Measurements from ENCODE around the gene ITGB1BP1. TPM values are rescaled to one million over a fixed set of nuclear protein-coding genes. Genes with fewer than 3 reads are reported as not detected.

ITGB1BP1 gene, protein sequence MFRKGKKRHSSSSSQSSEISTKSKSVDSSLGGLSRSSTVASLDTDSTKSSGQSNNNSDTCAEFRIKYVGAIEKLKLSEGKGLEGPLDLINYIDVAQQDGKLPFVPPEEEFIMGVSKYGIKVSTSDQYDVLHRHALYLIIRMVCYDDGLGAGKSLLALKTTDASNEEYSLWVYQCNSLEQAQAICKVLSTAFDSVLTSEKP
- total RNA-seq (2021) (32.7 to 44.0 TPM (median 33.8 TPM) in 3 replicates), Bru-seq, nascent RNA (percentile 64 among the genes with signal in this experiment)
- long read RNA-seq, experiment 1, full-length matches to known transcripts, result 32 of 75 reads
- long read RNA-seq, experiment 1, partial matches to known transcripts, result 9 of 75 reads
- long read RNA-seq, experiment 1, other reads (novel, unspliced or antisense), result 34 of 75 reads
- long read RNA-seq, experiment 2, transcript ITGB1BP1-202 (7 exons, 1,963 nt), result major isoform, 13 of 26 reads
- long read RNA-seq, experiment 2, partial matches to known transcripts, result 1 of 26 reads
- long read RNA-seq, experiment 2, other reads (novel, unspliced or antisense), result 7 of 26 reads
- long read RNA-seq, experiment 3, transcript ITGB1BP1-202 (7 exons, 1,963 nt), result major isoform, 32 of 96 reads
- long read RNA-seq, experiment 3, transcript ITGB1BP1-201 (6 exons, 1,772 nt), result minor isoform, 8 of 96 reads
- long read RNA-seq, experiment 3, partial matches to known transcripts, result 1 of 96 reads
- long read RNA-seq, experiment 3, other reads (novel, unspliced or antisense), result 50 of 96 reads

DNA sequence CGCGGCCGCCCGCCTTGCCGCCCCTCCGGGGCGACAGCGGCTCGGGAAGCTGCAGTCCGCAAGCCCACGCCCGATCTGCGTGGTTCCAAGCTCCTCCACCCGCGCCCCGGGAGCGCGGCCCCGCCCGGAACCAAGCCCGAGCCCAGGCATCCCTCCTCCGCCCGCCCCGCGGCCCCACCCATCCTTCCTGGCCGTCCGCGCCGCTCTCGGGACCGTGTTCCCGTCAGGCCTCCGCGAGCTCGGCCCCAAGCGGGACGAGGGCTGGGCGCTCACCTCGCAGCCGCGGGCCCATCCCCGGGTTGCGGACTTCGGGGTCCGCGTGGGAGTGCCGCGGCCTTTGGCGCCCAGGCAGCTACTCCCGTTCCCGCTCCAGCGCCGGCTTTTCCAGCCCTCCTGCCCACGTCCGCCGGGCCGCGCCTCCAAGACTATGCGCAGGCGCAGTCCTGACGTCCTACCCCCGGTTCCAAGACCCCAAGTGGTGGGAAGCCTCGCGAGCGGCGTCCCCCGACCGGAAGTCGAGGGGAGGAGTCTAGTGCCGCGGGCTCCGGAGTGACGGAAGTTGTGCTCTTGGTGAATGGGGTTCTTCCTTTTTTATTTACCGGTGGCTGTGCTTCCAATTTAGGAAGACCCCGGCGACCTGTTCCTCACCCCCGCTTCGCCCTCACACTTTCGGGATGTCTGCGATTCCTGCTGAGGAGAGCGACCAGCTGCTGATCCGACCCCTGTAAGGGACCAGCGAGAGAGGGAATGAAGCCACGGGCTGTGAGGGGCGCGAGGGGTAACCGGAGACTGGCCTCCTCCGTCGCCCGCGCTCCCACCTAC lies at the start of gene ITGB1BP1, which contains the start of gene CPSF3:
Gene ITGB1BP1 (minus strand): TSS at position 429 of the 822 bp plus-strand sequence. CDS start 4,831 bp downstream, outside the sequence.
Gene CPSF3 (plus strand): TSS at position 555 of the 822 bp plus-strand sequence. CDS start 120 bp downstream, at position 675.
- Mint-ChIP-seq H3K9me3 (no peaks in the 10 kb centered on the region), H3K4me3 (peak within 1 kb of the TSS; percentile 91; the same call in 1 of the 2 replicates), H3K27ac (peak within 1 kb of the TSS; percentile 95), H3K27me3 (ENCODE audit: low read depth) (peaks cover 11% of the 10 kb centered on the region; the same call in 1 of the 2 replicates), H3K36me3 (no peaks in the 10 kb centered on the region; the same call in 1 of the 2 replicates), H3K4me1 (peaks cover 9% of the 10 kb centered on the region)
- POLR2A ChIA-PET, result interaction anchor here (0.5 to 1.3 kb wide), 5 partner anchors 22 to 473 kb away, joined by 3 to 5 read pairs (median 3); partner anchors contain the start of gene YWHAQ
- CTCF ChIA-PET, result interaction anchor here (0.9 to 2.3 kb wide), 5 partner anchors 22 to 285 kb away, joined by 3 to 16 read pairs (median 6); no protein-coding TSS in a partner anchor
- DNase-seq (ENCODE audit: low spot score) (peak; percentile 98), ATAC-seq (peak; percentile 91)
- no peak for TF ChIP-seq ZNF423 (CRISPR knock-in tag; IDR thresholded peaks at IDR 0.05)
- TF ChIP-seq, protein P1, sequence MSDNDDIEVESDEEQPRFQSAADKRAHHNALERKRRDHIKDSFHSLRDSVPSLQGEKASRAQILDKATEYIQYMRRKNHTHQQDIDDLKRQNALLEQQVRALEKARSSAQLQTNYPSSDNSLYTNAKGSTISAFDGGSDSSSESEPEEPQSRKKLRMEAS (CRISPR knock-in tag; IDR thresholded peaks at IDR 0.05), result peak; percentile 70
- TF ChIP-seq, protein P2, sequence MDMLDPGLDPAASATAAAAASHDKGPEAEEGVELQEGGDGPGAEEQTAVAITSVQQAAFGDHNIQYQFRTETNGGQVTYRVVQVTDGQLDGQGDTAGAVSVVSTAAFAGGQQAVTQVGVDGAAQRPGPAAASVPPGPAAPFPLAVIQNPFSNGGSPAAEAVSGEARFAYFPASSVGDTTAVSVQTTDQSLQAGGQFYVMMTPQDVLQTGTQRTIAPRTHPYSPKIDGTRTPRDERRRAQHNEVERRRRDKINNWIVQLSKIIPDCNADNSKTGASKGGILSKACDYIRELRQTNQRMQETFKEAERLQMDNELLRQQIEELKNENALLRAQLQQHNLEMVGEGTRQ (CRISPR knock-in tag; IDR thresholded peaks at IDR 0.05), result no peak
- TF ChIP-seq, protein P3, sequence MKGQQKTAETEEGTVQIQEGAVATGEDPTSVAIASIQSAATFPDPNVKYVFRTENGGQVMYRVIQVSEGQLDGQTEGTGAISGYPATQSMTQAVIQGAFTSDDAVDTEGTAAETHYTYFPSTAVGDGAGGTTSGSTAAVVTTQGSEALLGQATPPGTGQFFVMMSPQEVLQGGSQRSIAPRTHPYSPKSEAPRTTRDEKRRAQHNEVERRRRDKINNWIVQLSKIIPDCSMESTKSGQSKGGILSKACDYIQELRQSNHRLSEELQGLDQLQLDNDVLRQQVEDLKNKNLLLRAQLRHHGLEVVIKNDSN (CRISPR knock-in tag; IDR thresholded peaks at IDR 0.05), result 0 out of 2 replicates have a peak, but pooled peaks have one; percentile 36
- TF ChIP-seq, protein P4, sequence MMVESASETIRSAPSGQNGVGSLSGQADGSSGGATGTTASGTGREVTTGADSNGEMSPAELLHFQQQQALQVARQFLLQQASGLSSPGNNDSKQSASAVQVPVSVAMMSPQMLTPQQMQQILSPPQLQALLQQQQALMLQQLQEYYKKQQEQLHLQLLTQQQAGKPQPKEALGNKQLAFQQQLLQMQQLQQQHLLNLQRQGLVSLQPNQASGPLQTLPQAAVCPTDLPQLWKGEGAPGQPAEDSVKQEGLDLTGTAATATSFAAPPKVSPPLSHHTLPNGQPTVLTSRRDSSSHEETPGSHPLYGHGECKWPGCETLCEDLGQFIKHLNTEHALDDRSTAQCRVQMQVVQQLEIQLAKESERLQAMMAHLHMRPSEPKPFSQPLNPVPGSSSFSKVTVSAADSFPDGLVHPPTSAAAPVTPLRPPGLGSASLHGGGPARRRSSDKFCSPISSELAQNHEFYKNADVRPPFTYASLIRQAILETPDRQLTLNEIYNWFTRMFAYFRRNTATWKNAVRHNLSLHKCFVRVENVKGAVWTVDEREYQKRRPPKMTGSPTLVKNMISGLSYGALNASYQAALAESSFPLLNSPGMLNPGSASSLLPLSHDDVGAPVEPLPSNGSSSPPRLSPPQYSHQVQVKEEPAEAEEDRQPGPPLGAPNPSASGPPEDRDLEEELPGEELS (CRISPR knock-in tag; IDR thresholded peaks at IDR 0.05), result peak; percentile 62; the same call in 1 of the 2 replicates
- TF ChIP-seq, protein P5, sequence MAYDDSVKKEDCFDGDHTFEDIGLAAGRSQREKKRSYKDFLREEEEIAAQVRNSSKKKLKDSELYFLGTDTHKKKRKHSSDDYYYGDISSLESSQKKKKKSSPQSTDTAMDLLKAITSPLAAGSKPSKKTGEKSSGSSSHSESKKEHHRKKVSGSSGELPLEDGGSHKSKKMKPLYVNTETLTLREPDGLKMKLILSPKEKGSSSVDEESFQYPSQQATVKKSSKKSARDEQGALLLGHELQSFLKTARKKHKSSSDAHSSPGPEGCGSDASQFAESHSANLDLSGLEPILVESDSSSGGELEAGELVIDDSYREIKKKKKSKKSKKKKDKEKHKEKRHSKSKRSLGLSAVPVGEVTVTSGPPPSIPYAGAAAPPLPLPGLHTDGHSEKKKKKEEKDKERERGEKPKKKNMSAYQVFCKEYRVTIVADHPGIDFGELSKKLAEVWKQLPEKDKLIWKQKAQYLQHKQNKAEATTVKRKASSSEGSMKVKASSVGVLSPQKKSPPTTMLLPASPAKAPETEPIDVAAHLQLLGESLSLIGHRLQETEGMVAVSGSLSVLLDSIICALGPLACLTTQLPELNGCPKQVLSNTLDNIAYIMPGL (CRISPR knock-in tag; IDR thresholded peaks at IDR 0.05), result peak; percentile 31; the same call in 1 of the 2 replicates
- 0 out of 2 replicates have a peak, but pooled peaks have one; percentile 34 for TF ChIP-seq ZBTB21 (CRISPR knock-in tag; IDR thresholded peaks at IDR 0.05; ENCODE audit: borderline replicate concordance)
- TF ChIP-seq TP53 (CRISPR knock-in tag; IDR thresholded peaks at IDR 0.05), result peak; percentile 91; the same call in 1 of the 2 replicates
- peak; percentile 16; the same call in 1 of the 2 replicates for TF ChIP-seq ZNF219 (CRISPR knock-in tag; IDR thresholded peaks at IDR 0.05; ENCODE audit: borderline replicate concordance)
- no peak for TF ChIP-seq ZNF232 (CRISPR knock-in tag; IDR thresholded peaks at IDR 0.05)
- TF ChIP-seq, protein P6, sequence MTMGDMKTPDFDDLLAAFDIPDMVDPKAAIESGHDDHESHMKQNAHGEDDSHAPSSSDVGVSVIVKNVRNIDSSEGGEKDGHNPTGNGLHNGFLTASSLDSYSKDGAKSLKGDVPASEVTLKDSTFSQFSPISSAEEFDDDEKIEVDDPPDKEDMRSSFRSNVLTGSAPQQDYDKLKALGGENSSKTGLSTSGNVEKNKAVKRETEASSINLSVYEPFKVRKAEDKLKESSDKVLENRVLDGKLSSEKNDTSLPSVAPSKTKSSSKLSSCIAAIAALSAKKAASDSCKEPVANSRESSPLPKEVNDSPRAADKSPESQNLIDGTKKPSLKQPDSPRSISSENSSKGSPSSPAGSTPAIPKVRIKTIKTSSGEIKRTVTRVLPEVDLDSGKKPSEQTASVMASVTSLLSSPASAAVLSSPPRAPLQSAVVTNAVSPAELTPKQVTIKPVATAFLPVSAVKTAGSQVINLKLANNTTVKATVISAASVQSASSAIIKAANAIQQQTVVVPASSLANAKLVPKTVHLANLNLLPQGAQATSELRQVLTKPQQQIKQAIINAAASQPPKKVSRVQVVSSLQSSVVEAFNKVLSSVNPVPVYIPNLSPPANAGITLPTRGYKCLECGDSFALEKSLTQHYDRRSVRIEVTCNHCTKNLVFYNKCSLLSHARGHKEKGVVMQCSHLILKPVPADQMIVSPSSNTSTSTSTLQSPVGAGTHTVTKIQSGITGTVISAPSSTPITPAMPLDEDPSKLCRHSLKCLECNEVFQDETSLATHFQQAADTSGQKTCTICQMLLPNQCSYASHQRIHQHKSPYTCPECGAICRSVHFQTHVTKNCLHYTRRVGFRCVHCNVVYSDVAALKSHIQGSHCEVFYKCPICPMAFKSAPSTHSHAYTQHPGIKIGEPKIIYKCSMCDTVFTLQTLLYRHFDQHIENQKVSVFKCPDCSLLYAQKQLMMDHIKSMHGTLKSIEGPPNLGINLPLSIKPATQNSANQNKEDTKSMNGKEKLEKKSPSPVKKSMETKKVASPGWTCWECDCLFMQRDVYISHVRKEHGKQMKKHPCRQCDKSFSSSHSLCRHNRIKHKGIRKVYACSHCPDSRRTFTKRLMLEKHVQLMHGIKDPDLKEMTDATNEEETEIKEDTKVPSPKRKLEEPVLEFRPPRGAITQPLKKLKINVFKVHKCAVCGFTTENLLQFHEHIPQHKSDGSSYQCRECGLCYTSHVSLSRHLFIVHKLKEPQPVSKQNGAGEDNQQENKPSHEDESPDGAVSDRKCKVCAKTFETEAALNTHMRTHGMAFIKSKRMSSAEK (CRISPR knock-in tag; IDR thresholded peaks at IDR 0.05; ENCODE audit: borderline replicate concordance), result no peak
- TF ChIP-seq CREB1 (CRISPR knock-in tag; IDR thresholded peaks at IDR 0.05), result no peak
- TF ChIP-seq, protein P7, sequence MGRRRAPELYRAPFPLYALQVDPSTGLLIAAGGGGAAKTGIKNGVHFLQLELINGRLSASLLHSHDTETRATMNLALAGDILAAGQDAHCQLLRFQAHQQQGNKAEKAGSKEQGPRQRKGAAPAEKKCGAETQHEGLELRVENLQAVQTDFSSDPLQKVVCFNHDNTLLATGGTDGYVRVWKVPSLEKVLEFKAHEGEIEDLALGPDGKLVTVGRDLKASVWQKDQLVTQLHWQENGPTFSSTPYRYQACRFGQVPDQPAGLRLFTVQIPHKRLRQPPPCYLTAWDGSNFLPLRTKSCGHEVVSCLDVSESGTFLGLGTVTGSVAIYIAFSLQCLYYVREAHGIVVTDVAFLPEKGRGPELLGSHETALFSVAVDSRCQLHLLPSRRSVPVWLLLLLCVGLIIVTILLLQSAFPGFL (CRISPR knock-in tag; IDR thresholded peaks at IDR 0.05; ENCODE audit: borderline replicate concordance), result peak; percentile 12; the same call in 1 of the 2 replicates
- TF ChIP-seq TEAD1 (CRISPR knock-in tag; IDR thresholded peaks at IDR 0.05), result peak; percentile 61
- TF ChIP-seq MYBL2 (CRISPR knock-in tag; IDR thresholded peaks at IDR 0.05), result peak; percentile 41
- no peak for TF ChIP-seq NR3C1 (CRISPR knock-in tag; conservative IDR thresholded peaks at IDR 0.05; ENCODE audit: low read depth)
- TF ChIP-seq SOX15 (CRISPR knock-in tag; IDR thresholded peaks at IDR 0.05), result no peak
- TF ChIP-seq ZNF671 (CRISPR knock-in tag; IDR thresholded peaks at IDR 0.05), result no peak
- no peak for TF ChIP-seq IRF2 (CRISPR knock-in tag; IDR thresholded peaks at IDR 0.05; ENCODE audit: borderline replicate concordance, low read depth)
- no peak for TF ChIP-seq PRRX2 (CRISPR knock-in tag; IDR thresholded peaks at IDR 0.05)
- no peak for TF ChIP-seq TCF7 (CRISPR knock-in tag; IDR thresholded peaks at IDR 0.05; ENCODE audit: low read depth)
